8988T (cell line): ENCODE measurements around the gene MRE11.
"Not testable (repeated sequence)": the region's sequence is repeated elsewhere in the genome, so short reads cannot be mapped to it uniquely, and the experiment has no call there.

Source experiments
- DNase-seq: peaks from one replicate; pipeline ENCODE4 v3.0.0; 2011

Gene MRE11

DNA sequence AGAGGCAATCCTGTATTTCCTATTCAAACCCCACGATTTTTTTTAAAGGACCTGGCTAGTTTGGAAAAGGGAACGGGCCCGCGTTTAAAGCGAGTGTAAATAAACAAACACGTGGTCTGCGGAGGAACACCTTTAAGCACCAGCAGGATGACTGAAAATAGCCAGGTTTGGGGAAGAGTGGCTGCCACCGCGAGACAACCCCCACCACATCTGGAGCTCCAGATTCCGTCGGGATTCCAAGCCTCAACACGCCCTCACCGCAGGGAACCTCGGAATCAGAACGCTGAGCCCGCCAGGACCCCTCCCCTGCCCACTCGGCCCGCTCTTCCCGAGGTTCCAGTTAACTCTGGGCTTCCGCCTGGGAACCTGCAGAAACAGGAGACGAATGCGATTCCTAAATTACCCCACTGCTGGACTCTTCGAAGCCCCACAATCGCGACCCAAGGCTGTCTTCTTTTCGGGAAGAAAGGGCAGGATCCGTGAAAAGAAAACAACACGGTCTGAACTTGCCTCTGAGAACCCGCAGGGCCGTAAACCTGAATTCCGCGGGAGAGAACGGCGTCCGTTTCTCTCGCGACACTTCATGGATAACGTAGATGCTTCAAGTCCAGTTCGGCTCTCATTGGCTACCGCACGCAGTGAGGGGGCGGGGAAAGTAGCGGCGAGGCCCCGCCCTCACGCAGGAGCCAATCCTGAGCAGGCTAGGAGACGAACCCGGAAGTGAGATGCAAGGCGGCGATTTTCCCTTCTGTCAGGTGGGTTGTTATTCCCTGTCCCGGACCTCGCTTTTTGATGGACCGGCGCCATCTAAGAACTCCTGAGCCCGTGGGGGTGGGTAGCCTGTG, at the start of gene MRE11, which contains the start of gene ANKRD49:
TSS of gene MRE11 (minus strand) at position 564 of the 845 bp plus-strand sequence. CDS start 1,043 bp downstream, outside the sequence.
TSS of gene ANKRD49 (plus strand) at position 704 of the 845 bp plus-strand sequence. CDS start 2,710 bp downstream, outside the sequence.
- peak; percentile 49 for DNase-seq

DNA sequence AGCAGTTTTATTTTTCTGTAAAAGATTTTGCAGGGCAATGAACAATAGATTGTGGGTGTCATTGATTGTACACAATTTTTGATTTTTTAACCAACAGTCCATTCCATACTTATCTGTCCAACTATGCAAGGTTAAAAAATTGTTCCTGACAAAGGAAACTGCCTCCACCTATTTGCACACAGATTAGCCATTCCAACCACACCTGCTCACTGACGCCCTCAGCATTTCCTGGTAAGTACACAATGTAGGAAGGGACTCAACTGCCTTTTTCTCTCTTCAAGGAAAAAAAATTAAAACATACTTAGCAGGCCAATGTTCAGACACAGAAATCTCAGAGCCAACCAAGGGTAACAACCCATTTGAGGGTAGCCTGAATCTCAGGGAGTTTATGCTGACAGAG, 45.8 kb upstream of the MRE11 start:
- no peak for DNase-seq

- no peak for DNase-seq
These were observed 43.5 kb upstream of the MRE11 start for GRCh38 chr11:94537031-94537600.

- no peak for DNase-seq
These were observed 42.7 kb upstream of the MRE11 start for GRCh38 chr11:94536386-94536785.

DNA sequence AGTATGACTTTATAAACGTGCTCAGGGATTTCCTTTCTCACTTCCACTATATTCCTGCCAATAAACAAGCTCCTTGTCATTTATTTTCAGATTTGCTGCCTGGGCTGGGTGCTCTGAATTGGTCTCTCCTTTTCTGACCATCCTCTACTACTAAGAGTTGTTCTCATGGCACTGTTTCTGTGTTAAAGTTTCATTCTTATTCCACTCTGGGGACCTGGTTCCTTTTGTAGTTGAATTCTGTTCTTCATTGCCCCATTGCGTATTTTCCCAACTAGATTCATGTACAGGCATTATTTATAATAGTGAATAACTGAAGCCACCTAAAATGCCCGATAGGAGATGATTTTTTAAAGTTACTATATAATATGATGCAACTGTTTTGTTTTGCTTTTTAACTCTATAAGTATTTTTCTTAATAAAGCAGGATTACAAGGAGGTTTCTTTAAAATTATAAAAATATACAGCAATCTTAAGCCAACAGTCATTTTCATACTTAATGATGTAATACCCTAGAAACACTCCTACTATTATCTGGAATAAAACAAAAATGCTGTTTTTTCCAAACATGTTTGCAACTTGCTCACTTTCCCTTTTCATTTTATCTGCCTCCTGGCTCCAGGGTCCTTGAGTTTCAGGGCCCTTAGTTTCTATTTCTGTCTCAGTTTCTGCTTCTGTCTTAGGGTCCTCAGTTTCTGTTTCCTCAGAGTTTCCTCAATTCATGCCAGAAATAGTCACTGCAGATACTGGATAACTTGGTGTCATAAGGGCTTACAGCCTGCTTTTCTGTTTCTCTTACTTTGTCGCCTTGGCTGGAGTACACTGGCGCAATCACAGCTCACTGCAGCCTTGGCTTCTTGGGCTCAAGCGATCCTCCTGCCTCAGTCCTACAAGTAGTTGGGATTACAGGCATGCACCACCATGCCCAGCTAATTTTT, 40.3 kb upstream of the MRE11 start:
- DNase-seq, result no peak

DNA sequence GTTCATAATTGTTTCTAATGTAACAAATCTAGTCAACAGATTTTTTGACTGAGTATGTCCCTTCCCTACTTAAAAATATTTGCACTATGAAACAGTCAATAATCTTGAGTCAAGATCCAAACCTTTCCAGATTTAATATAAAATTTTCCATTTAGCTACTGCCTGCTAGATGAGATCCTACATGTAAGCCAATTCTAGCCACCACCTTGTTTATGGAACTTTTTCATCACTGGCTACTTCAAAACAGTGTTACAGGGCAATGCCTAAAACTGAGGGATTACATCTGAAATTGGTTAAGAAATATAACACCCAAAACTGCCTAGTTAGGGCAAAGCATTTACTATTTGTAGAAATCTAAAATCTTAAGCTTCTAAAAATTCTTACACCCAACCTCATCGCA, 39.6 kb upstream of the MRE11 start:
- no peak for DNase-seq

GRCh38 chr11:94532211-94532610, 38.6 kb upstream of the MRE11 start:
- DNase-seq, result no peak

- DNase-seq, result no peak
These were observed 34.9 kb upstream of the MRE11 start for GRCh38 chr11:94528551-94528950.

DNA sequence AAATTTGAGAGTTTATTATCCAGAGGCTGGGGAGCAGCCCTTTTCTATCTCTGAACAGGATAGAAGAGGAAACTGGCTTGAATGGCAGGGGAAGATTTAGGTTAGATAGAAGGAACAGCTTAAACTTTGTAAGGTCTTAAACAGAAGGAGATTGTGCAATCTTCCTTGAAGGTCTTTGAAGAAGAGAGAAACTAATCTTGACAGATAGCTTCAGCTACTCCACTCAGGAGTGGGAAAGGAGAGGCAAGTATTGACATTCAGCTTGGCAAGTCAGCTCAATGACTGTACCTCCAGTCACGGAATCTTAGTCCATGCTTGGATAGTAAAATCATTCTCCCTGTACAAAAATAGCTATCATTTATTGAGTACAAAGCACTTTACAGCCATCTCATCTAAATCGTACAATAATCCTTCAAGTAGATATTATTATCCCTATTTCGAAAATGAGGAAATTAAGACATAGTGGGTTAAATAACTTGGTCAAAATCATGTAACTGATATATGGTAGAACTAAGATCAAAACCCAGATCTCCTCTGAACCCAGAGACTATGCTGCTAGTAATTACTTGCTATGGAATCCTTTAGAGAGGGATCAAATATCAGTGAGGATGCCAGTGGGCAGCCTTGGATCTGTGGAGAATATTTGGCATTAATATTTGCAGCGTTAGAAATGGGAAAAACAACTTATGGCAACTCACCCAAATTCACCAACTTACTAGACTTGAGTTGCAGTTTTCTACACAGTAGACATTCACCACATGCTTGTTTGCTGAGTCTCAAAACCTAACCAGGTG, 33.2 kb upstream of the MRE11 start:
- DNase-seq, result no peak

DNA sequence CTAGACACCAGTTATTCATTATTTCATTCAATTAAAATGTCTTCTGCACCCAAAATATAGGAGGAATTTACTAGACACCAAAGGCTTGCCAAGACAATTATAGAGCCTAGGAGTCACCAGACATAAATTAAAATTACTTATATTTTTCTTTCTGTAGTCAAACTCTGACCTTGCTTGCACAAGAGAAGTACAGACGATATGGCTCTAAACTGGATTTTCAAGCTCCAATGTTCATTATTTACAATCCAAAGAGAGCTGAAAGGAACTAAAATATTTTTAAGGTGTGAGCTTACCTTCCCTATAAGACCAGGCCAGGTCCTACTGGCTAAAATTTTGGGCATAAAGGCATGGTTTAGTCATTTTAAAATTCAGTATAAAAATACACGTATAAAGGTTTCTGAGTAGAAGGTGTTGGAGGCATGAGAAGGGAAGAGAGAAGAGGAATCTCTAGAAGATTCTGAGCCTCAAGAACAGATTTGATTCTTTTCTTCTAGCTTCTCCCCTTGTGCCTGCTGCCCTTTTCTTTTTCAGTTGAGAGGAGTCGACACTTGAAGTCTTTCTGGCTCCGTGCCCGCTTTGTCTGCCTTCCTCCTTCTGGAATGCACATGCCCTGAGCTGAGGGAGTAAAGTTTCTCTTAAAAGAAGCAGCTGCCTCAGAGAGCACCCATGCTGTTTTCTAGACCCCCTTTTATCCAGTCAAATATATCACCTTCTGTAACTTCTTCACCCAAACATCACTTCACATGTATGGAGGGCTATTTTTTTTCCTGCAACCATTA, 32.1 kb upstream of the MRE11 start:
- DNase-seq, result no peak

- DNase-seq, result no peak
These were observed 30.7 kb upstream of the MRE11 start for GRCh38 chr11:94524341-94524740.

DNA sequence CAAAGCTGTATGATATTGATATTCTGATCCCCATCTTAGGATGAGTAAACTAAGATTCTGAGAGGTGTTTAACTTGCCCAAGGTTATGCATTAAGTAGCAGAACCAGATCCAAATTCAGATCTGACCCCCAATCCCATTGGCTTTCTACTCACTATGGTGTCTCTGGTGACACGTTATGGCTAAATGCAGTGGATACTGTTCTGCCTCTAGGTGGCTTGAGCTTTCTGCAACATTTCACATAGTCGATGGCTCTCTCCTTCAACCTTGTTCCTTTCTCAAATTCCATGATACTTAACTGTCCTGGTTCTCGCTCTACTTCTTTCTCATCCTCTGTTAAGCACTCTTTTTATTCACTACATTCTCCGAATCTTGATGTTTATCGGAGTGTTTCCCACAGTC, 28.0 kb upstream of the MRE11 start:
- no peak for DNase-seq

GRCh38 chr11:94519478-94520084, 25.9 kb upstream of the MRE11 start:
- no peak for DNase-seq

- no peak for DNase-seq
These were observed 24.7 kb upstream of the MRE11 start for GRCh38 chr11:94518300-94518699.

GRCh38 chr11:94516725-94517124, 23.1 kb upstream of the MRE11 start:
- DNase-seq, result no peak

DNA sequence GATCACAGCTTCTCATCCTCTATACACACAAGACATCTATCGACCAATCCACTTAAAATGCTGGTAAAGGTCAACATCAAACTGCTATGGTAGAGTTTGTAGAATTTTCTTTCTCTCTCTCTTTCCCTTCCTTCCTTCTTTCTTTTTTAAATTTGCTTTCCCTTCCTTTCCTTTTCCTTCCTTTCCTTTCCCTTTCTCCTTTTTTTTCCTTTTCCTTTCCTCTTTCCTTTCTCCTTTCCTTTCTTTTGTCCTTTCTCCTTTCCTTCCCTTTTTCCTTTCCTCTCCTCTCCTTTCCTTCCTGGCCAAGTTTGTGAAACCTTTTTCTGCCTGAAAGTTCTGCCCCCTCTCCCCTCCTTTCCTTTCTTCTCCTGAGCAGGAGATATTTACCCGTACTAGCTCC, 21.8 kb upstream of the MRE11 start:
- DNase-seq, result no peak

DNA sequence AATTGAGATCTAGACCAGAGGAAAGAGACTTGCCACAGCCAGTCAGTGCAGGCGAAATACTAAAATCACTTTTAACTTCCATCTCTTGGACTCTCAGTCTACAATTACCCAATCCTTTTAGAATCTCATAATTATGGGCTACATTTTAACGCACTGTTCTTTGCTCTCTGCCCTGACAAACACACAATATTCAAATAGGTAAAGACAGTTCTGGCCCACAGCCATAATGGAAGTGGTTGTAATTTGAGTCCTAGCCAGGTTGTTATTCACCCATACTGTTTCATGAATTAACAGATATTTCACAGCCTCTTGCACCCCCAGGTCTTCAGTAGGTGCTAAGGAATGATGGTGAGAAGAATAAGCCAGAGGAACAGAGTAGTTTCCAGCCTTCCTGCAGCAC, 19.4 kb upstream of the MRE11 start:
- no peak for DNase-seq

DNA sequence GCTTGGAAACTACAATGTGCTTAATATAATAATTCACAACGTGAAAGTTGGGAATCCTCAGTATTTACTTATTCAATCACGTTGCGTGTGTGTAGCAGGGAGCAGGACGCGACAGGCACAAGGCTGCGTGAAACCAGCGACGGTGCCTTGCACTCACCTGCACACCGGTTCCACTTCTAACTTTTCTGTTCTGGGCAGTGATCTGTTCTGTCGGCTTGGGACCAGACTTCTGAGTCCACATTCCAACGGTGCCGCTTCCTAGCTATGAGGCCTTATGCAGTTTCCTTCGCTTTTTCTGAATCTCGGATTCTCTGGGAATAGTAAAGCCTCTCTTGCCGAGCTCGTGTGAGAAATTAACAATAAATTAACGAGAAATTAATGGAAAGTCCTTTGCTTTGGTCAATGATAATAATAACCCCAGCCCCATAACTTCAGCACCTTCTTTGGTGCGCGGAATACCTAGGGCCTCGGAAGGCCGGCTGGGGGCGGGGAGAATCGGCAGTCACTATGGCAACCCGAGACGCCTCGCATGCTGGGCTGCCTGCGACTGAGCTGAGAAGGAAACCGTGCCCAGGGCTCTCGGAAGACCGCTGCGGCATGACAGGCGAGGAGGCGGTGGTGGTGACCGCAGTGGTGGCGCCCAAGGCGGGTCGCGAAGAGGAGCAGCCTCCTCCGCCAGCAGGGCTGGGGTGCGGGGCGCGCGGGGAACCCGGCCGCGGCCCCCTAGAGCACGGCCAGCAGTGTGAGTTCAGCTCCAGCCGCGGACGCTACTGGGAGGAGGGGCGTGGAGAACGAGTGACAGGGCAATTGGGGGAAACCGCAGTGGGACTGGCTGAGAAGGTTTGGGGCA, 18.5 kb upstream of the MRE11 start, which contains the start of gene C11orf97:
TSS of gene C11orf97 (plus strand) at position 530 of the 850 bp plus-strand sequence. CDS start at position 598, 68 bp downstream.
- peak; percentile 55 for DNase-seq

DNA sequence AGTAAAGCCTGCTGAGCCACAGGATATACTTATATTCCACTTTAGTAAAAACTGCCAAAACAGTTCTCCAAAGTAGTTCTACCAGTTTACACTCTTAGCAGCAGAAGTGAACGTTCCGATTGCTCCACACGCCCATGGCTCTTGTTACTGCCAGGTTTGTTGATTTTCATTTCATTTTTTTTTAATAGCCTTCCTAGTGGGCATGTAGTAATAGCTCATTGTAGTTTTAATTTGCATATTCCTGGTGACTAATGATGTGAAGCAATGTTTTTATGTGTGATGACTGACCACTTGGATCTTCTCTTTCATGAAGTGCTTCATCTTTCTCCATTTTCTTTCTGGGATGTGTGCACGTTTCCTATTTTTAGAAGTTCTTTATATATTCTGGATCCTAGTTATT, 13.8 kb upstream of the MRE11 start:
- no peak for DNase-seq

DNA sequence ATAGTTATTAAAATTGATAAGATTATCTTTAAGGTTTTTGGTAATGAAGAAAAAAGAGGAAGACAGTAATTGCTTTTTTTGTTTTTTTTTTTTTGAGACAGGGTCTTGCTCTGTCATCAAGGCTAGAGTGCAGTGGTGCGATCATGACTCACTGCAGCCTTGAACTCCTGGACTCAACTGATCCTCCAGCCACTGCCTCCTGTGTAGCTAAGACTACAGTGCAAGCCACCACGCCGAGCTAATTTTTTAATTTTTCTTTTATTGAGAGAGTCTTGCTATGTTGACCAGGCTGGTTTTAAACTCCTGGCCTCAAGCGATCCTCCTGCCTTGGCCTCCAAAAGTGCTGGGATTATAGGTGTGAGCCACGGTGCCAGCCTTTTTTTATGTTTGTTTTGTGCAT, 12.9 kb upstream of the MRE11 start:
- not testable (repeated sequence) for DNase-seq
